GM23248 (cell line): ENCODE results near the gene GCC1.

Source experiments
- EZH2 ChIP-seq: fragments of 200-600 bp; sonication (generic); IDR thresholded peaks from 2 replicates; pipeline ENCODE4 v1.6.1; 2018; ENCODE audit warnings: antibody characterized with exemption, mild to moderate bottlenecking; ENCODE audit not compliant: insufficient read depth, poor library complexity, severe bottlenecking
- EZH2phosphoT487 ChIP-seq: fragments of 200-600 bp; sonication (generic); IDR thresholded peaks from 2 replicates; pipeline ENCODE4 v1.6.1; 2018; ENCODE audit warnings: antibody characterized with exemption, moderate library complexity, mild to moderate bottlenecking, low read depth; ENCODE audit not compliant: insufficient read depth

DNA sequence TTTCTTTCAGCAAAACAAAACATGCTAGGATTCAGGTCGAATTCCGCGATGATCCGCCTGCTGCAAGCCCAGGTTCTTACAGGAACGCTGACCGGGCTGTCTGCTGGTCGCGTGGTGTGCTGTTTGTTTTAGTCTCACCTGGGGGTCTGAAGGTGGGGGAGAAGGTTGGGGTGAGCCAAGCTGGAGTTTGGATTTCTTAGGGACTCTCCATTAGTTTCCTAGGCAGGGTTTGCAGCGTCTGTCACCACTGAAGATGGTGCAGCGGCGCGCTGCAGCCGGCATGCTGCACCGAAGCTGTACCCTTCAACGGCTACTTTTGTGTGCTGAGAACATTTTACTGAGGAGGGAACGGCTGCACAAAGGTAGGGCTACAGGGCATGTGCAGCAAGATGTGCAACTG, 48.7 kb downstream of the GCC1 start:
- TF ChIP-seq EZH2 (no peak), EZH2phosphoT487 (no peak)
